GM12891 (cell line): ENCODE measurements around the gene FBXL15.
"Not testable (repeated sequence)": the region's sequence is repeated elsewhere in the genome, so short reads cannot be mapped to it uniquely, and the experiment has no call there.

Experiments
- DNase-seq: peaks from one replicate; pipeline ENCODE4 v3.0.0; 2011; ENCODE audit warnings: low spot score; ENCODE audit not compliant: insufficient read length
- FAIRE-seq: peaks from 2 replicates; lab custom pipeline; 2011; peaks lifted over from hg19 to GRCh38; lab: Jason Lieb, UNC
- PAX5 ChIP-seq: IDR thresholded peaks from 2 replicates; pipeline ENCODE4 v1.6.1; 2011; ENCODE audit warnings: low read length, moderate library complexity, mild to moderate bottlenecking; ENCODE audit not compliant: insufficient read depth, severe bottlenecking
- POLR2A ChIP-seq: IDR thresholded peaks from 2 replicates; pipeline ENCODE4 v1.6.1; 2011; ENCODE audit warnings: low read depth, low read length, control low read depth
- POLR2AphosphoS5 ChIP-seq: IDR thresholded peaks from 2 replicates; pipeline ENCODE4 v1.6.1; 2011; ENCODE audit warnings: low read depth, low read length, control low read depth
- POU2F2 ChIP-seq: IDR thresholded peaks from 2 replicates; pipeline ENCODE4 v1.6.1; 2011; ENCODE audit warnings: low read depth, mild to moderate bottlenecking, control low read depth, low read length, moderate library complexity
- SPI1 ChIP-seq: IDR thresholded peaks from 2 replicates; pipeline ENCODE4 v1.6.1; 2011; ENCODE audit warnings: low read depth, low read length, control low read depth
- TAF1 ChIP-seq: IDR thresholded peaks from 2 replicates; pipeline ENCODE4 v1.6.1; 2011; ENCODE audit warnings: low read depth, low read length, control low read depth

FBXL15 gene

GRCh38 chr10:102451105-102451969, 30.7 kb downstream of the FBXL15 start, which contains the start of gene C10orf95:
Gene C10orf95 (minus strand): TSS chr10:102451543. CDS start chr10:102451093, 450 bp downstream.
- FAIRE-seq (no peak), DNase-seq (no peak)
- no peak for TF ChIP-seq PAX5
- no peak; the same call in 1 of the 2 replicates for TF ChIP-seq POLR2AphosphoS5
- no peak for TF ChIP-seq TAF1
- TF ChIP-seq POU2F2, result no peak
- TF ChIP-seq SPI1, result no peak
- no peak for TF ChIP-seq POLR2A

- FAIRE-seq (no peak), DNase-seq (no peak)
- TF ChIP-seq TAF1 (no peak), PAX5 (no peak), POLR2AphosphoS5 (no peak), POU2F2 (no peak), POLR2A (no peak), SPI1 (no peak)
These were observed 32.2 kb downstream of the FBXL15 start for GRCh38 chr10:102452672-102453340.

- TF ChIP-seq POLR2AphosphoS5 (no peak), TAF1 (no peak), POLR2A (no peak), SPI1 (no peak), POU2F2 (no peak), PAX5 (no peak)
These were observed 32.9 kb downstream of the FBXL15 start for GRCh38 chr10:102453502-102453901.

GRCh38 chr10:102454662-102455487, 34.2 kb downstream of the FBXL15 start:
- not testable (repeated sequence) for FAIRE-seq, DNase-seq

More at GRCh38 chr10:102453502-102453901, 32.9 kb downstream of the FBXL15 start:
- DNase-seq (no peak), FAIRE-seq (no peak)

- TF ChIP-seq TAF1, result no peak
- no peak for TF ChIP-seq POLR2AphosphoS5
- no peak for TF ChIP-seq PAX5
- no peak for TF ChIP-seq POU2F2
- TF ChIP-seq SPI1, result no peak
- TF ChIP-seq POLR2A, result no peak
- DNase-seq, result no peak
- FAIRE-seq, result no peak
These were observed 35.3 kb downstream of the FBXL15 start for GRCh38 chr10:102455893-102456471.

GRCh38 chr10:102457591-102458150, 37.0 kb downstream of the FBXL15 start:
- TF ChIP-seq PAX5 (no peak), POLR2A (no peak), POLR2AphosphoS5 (no peak)
- FAIRE-seq (no peak), DNase-seq (no peak)

GRCh38 chr10:102458656-102459055, 38.0 kb downstream of the FBXL15 start:
- DNase-seq (no peak), FAIRE-seq (no peak)
- TF ChIP-seq PAX5 (no peak), SPI1 (no peak), POLR2AphosphoS5 (no peak), POU2F2 (no peak), POLR2A (no peak), TAF1 (no peak)

- FAIRE-seq (no peak), DNase-seq (no peak)
- TF ChIP-seq TAF1 (no peak), POU2F2 (no peak), POLR2AphosphoS5 (no peak), SPI1 (no peak), PAX5 (no peak), POLR2A (no peak)
These were observed 40.2 kb downstream of the FBXL15 start for GRCh38 chr10:102460836-102461186.

- peak; percentile 99 for DNase-seq
- TF ChIP-seq TAF1 (peak; percentile 53; the same call in 1 of the 2 replicates), POLR2A (no peak)
- peak; percentile 98 for FAIRE-seq
These were observed 40.8 kb downstream of the FBXL15 start for GRCh38 chr10:102461187-102462054.
